Measurements from ENCODE around the gene SV2B. TPM values are rescaled to one million over a fixed set of nuclear protein-coding genes. Genes with fewer than 3 reads are reported as not detected.

SV2B gene
- total RNA-seq, 1 donor from 2014 or later, result 0.26 TPM

- DNase-seq (ENCODE audit: low read depth) (no peak), FAIRE-seq (no peak)
- no peak for TF ChIP-seq CTCF (IDR thresholded peaks at IDR 0.05; ENCODE audit: insufficient read depth, low read length, severe bottlenecking)
- H3K4me3 ChIP-seq (ENCODE audit: low read depth, low read length), result no peak overlapping the region
- no peaks in the 10 kb centered on the region for H3K36me3 ChIP-seq (ENCODE audit: control insufficient read depth, insufficient read depth, low read length)
- H3K27me3 ChIP-seq (ENCODE audit: control insufficient read depth, insufficient read depth, low read length), result no peaks in the 10 kb centered on the region
Measured at GRCh38 chr15:91193378-91193720, 93.3 kb downstream of the SV2B start.

- H3K4me3 ChIP-seq (ENCODE audit: low read depth, low read length), result no peak overlapping the region
- no peak for DNase-seq (ENCODE audit: low read depth)
- H3K27me3 ChIP-seq (ENCODE audit: control insufficient read depth, insufficient read depth, low read length), result no peaks in the 10 kb centered on the region
- no peaks in the 10 kb centered on the region for H3K36me3 ChIP-seq (ENCODE audit: control insufficient read depth, insufficient read depth, low read length)
- TF ChIP-seq CTCF (IDR thresholded peaks at IDR 0.05; ENCODE audit: insufficient read depth, low read length, severe bottlenecking), result no peak
- FAIRE-seq, result no peak
Measured at GRCh38 chr15:91196127-91196526, 96.1 kb downstream of the SV2B start.

GRCh38 chr15:91196768-91197167 lies 96.7 kb downstream of the SV2B start:
- FAIRE-seq, result no peak
- H3K27me3 ChIP-seq (ENCODE audit: control insufficient read depth, insufficient read depth, low read length), result no peaks in the 10 kb centered on the region
- no peak for TF ChIP-seq CTCF (IDR thresholded peaks at IDR 0.05; ENCODE audit: insufficient read depth, low read length, severe bottlenecking)

GRCh38 chr15:91199511-91199910 lies 99.5 kb downstream of the SV2B start:
- no peak for TF ChIP-seq CTCF (IDR thresholded peaks at IDR 0.05; ENCODE audit: insufficient read depth, low read length, severe bottlenecking)
- Histone ChIP-seq H3K36me3 (ENCODE audit: control insufficient read depth, insufficient read depth, low read length) (no peaks in the 10 kb centered on the region), H3K27me3 (ENCODE audit: control insufficient read depth, insufficient read depth, low read length) (no peaks in the 10 kb centered on the region), H3K4me3 (ENCODE audit: low read depth, low read length) (no peak overlapping the region)
- no peak for FAIRE-seq
- DNase-seq (ENCODE audit: low read depth), result no peak

More at GRCh38 chr15:91196768-91197167, 96.7 kb downstream of the SV2B start:
- Histone ChIP-seq H3K4me3 (ENCODE audit: low read depth, low read length) (no peak overlapping the region), H3K36me3 (ENCODE audit: control insufficient read depth, insufficient read depth, low read length) (no peaks in the 10 kb centered on the region)
- DNase-seq (ENCODE audit: low read depth), result no peak

- no peak for TF ChIP-seq CTCF (IDR thresholded peaks at IDR 0.05; ENCODE audit: insufficient read depth, low read length, severe bottlenecking)
- H3K27me3 ChIP-seq (ENCODE audit: control insufficient read depth, insufficient read depth, low read length), result no peaks in the 10 kb centered on the region
- no peak overlapping the region for H3K4me3 ChIP-seq (ENCODE audit: low read depth, low read length)
- no peaks in the 10 kb centered on the region for H3K36me3 ChIP-seq (ENCODE audit: control insufficient read depth, insufficient read depth, low read length)
- FAIRE-seq (no peak), DNase-seq (ENCODE audit: low read depth) (no peak)
Measured at GRCh38 chr15:91200101-91200754, 100.2 kb downstream of the SV2B start.

- TF ChIP-seq CTCF (IDR thresholded peaks at IDR 0.05; ENCODE audit: insufficient read depth, low read length, severe bottlenecking), result no peak
- Histone ChIP-seq H3K27me3 (ENCODE audit: control insufficient read depth, insufficient read depth, low read length) (no peaks in the 10 kb centered on the region), H3K4me3 (ENCODE audit: low read depth, low read length) (no peak overlapping the region), H3K36me3 (ENCODE audit: control insufficient read depth, insufficient read depth, low read length) (no peaks in the 10 kb centered on the region)
- no peak for DNase-seq (ENCODE audit: low read depth)
- FAIRE-seq, result no peak
Measured at GRCh38 chr15:91202510-91203102, 102.5 kb downstream of the SV2B start.
